GM12892 (cell line): ENCODE data around the gene ABHD14A.

ENCODE experiments used
- POLR2A ChIP-seq: IDR thresholded peaks from 2 replicates; pipeline ENCODE4 v1.6.1; 2011; ENCODE audit warnings: low read depth, low read length, control low read depth
- POLR2AphosphoS5 ChIP-seq: IDR thresholded peaks from 2 replicates; pipeline ENCODE4 v1.6.1; 2011; ENCODE audit warnings: low read depth, low read length, control low read depth
- TAF1 ChIP-seq: IDR thresholded peaks from 2 replicates; pipeline ENCODE4 v1.6.1; 2011; ENCODE audit warnings: low read depth, mild to moderate bottlenecking, control low read depth, low read length, borderline replicate concordance

DNA sequence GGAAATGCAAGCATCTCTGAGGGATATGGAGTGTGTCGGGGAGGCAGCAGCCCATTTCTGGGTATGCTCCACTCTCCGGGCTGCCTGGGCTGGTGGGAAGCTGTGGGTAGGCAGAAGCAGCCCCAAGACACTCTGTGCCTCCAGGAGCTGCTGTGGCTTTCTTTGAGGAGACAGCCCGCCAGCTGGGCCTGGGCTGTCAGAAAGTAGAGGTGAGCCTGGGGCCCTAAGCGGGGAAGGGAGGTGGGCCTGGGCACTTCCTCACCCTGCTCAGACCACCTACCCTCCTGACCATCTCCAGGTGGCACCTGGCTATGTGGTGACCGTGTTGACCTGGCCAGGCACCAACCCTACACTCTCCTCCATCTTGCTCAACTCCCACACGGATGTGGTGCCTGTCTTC is 10.2 kb downstream of the ABHD14A start:
- TF ChIP-seq POLR2AphosphoS5 (no peak), POLR2A (no peak), TAF1 (no peak)
